HG02870 (cell line): ENCODE measurements around the gene DIP2C.

ENCODE experiments used
- ATAC-seq: cut with Tn5 transposase; IDR thresholded peaks from one replicate; pipeline ENCODE4 v1.9.1; 2021; ENCODE audit warnings: mild to moderate bottlenecking, moderate library complexity; ENCODE audit not compliant: unreplicated experiment

Gene DIP2C

GRCh38 chr10:387909-388660 lies 301.4 kb downstream of the DIP2C start:
- ATAC-seq: no peak

DNA sequence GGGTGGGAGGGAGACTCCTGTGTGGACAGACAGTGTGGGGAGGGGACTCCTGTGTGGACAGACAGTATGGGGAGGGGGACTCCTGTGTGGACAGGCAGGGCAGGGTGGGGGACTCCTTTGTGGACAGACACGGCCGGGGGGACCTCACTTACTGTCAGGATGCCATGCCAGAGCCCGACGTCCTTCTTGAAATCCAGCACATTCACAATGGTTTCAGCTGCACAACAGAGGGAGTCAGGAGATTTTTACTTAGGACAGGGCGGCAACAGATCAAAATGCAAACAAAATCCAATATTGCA lies 301.9 kb downstream of the DIP2C start:
- ATAC-seq: no peak

GRCh38 chr10:386771-387592 lies 302.5 kb downstream of the DIP2C start:
- no peak for ATAC-seq

- ATAC-seq: no peak
These were observed 303.7 kb downstream of the DIP2C start for GRCh38 chr10:385571-386300.

DNA sequence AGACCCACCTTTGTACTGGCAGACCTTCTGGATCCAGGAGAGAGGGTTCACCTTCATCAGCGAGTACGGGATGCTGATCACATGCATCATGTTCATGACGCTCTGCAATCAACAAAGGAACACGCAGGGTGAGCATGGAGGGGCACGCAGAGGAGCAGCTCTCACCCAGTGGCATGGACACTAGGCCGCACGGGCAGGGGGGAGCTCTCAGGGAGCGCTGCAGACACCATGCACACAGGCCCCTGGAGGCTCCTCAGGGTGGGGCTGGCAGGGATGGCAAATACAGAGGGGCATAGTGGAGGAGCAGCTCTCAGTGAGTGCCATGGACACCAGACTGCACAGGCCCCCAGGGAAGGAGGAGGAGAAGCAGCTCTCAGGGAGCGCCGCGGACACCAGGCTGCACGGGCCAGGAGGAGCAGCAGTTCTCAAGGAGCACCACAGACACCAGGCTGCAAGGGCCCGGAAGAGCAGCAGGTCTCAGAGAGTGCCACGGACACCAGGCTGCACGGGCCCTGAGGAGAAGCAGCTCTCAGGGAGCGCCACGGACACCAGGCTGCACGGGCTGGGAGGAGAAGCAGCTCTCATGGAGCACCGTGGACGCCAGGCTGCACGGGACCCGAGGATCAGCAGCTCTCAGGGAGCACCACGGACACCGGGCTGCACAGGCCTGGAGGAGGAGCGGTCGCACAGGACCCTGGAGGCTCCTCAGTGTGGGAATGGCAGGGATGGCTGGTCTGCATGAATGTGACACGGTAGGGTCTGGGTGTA lies 304.7 kb downstream of the DIP2C start:
- no peak for ATAC-seq

DNA sequence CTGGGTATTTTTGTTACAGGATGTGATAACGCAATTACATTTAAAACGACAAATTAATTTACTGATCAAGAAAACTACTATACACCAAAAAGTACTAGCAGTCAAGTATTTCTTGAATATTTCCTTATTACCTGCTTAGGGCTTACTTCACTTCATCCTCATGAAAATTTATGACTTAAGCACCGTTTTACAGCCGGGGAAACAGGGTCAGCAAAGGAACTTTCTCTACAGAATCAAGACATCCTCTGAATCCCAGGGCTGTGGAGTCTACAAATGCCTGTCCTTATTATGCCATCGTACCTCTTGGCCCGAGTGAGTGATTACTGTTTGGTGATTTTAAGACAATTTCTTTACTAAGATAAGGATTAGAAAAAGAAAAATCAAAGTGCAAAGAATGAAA lies 305.9 kb downstream of the DIP2C start:
- ATAC-seq: no peak

GRCh38 chr10:381805-382204 lies 307.7 kb downstream of the DIP2C start:
- no peak for ATAC-seq

DNA sequence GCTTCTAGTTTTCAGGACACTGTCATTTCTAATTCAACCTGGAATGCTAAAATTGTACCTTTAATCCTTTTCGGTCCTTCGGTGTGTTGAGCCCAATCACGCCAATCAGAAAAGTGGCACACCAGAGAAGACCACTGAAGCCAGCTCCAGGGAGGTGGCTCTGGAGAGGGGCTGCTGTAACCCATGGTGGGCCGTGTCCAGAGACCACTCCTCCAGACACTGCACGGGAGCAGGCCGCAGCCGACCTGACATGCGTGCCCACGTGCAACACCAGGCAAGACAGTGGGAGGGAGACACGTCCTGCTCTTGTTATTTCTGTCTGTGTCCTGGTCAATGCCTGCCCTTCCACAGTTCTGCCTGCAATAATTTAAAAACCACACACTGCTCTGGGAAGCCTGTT lies 308.1 kb downstream of the DIP2C start:
- no peak for ATAC-seq

DNA sequence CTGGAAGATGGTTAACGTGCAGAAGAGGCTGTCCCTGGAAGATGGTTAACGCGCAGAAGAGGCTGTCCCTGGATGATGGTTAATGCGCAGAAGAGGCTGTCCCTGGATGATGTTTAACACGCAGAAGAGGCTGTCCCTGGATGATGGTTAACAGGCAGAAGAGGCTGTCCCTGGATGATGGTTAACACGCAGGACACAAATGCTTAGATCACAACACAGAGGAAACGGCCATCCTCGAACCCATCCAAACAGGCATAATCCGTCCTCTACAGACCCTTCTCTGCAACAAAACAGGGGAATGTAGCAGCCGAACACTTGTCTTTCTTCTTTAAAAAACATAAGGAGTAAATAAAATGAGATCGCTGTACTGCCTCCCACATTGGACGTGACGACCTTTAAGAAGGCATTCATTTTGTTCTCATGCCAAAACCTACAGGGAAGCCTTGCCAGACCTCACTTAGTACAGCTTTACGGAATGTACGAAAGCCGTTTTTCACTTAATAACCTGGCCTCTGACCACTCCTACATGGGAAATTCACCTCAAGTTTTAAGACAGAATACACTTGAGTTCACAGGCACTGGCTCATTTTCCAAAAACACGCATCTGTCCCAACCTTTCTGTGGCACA lies 309.0 kb downstream of the DIP2C start:
- no peak for ATAC-seq

GRCh38 chr10:378930-379704 lies 310.4 kb downstream of the DIP2C start:
- ATAC-seq: no peak

DNA sequence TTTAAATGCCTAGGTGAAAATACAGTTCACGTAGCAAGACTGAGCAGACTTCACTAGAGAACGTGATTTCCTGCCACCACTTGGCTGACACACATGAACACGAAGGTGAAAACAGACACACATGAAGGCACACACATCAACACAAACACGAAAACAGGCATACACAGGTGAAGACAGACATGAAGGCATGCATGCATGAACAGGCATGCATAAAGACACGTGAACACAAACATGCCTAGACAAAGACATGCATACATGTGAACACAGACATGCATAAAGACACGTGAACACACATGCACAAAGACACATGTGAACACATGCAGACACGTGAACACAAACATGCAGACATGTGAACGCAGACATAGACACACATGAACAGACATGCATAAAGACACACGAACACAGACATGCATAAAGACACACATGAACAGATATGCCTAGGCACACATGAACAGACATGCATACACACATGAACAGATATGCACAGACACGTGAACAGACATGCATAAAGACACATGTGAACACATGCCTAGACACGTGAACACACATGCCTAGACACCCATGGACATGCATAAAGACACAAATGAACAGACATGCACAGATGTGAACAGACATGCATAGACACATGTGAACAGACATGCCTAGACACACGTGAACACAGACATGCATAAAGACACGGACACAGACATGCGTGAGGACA lies 311.1 kb downstream of the DIP2C start:
- no peak for ATAC-seq

DNA sequence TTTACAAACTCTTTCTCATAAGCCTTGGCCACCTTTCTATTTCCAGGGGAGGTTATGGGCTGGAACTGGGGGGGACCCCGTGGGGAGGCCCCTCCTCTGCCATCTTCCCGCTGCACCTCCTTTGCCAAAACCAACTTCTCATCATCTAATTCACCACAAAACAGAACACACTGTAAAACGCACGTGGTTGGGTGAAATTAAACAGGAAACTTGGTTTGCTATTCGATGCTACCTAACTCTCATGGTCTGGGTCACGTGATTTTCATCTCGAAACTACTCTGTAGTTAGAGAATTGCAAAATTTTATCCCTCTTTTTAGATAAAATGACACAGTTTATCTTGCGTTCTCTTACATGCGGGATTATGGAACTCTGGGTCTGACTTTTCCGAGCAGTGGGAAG lies 312.2 kb downstream of the DIP2C start:
- no peak for ATAC-seq

DNA sequence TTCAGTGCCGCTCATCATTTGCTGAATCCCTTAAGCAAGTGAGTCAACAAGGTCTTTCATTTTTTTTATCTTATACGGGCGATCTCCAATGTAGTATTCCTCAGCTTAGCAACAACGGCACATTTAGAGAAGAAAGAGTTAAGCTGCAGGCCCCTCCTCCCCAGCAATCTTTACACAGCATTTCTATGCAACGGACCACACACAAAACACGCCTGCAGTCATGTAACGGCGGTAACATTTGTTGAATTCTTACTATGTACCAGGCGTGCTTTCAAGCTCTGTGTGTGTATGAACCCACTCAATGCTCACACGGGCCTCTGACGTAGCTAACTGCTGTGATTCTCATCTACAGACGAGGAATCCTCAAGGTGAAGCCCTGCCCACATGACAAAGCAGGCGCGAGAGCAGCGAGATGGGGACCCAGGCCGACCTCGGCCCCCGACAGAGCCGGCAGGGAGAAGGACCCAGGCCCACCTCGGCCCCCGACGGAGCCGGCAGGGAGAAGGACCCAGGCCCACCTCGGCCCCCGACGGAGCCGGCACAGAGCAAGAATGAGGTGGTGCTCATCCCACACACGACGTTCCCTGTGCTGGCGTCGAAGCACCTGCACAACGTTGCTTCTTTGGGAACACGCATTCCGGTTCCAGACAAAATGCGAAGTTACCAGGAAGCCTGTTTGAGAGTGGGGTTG lies 313.5 kb downstream of the DIP2C start:
- no peak for ATAC-seq

DNA sequence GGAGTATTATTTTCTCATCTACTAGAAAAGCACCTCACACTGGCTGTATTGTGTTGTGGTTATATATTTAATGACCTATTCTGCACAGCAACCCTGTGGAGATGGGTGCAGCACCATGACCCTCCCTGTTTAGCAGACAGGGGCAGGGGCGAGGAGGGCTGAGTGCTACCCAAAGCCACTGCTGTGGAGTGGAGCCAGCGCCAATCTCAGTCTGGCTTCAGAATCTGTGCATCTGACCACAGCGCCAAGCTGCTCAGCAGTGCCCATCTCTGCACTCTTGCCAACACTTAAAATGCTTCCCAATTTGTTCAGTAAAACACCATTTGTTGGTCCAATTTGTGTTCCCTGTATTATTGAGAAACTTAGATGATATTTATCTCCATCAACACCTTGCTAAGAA lies 315.1 kb downstream of the DIP2C start:
- ATAC-seq: no peak

DNA sequence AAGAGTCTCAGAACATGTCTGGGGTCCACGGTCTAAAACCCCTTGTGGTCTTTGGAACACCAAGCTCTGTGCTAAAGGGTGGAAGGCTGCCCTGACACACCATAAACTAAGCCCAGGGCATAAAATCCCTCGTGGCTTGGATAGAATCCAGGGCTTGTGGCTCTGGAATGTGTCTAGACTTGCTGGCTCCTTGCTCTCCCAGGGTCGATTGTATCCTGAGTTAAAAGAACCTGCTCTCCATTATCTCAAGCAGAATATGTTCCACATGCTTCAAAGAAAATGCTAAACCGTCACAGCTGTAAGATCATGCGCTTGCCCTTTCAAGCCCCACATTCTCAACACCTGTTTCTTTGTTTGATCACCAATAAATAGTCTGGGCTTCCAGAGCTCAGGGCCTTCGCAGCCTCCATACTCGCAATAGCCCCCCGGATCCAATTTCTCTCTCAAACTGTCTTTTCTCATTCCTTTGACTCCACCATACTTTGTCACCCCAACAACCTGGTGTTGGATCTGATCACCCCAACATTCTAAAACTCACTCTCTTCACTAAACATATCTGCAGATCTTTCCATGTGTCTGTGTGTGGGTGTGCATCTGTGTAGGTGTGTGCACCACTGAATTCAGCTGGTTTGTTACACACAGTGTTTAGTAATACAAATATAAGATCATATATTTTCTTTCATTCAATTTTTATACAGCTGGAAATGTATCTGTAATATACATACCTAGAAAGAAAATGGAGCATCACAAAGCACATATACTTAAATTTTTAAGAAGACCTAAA lies 315.8 kb downstream of the DIP2C start:
- no peak for ATAC-seq

GRCh38 chr10:373015-373414 lies 316.5 kb downstream of the DIP2C start:
- no peak for ATAC-seq

DNA sequence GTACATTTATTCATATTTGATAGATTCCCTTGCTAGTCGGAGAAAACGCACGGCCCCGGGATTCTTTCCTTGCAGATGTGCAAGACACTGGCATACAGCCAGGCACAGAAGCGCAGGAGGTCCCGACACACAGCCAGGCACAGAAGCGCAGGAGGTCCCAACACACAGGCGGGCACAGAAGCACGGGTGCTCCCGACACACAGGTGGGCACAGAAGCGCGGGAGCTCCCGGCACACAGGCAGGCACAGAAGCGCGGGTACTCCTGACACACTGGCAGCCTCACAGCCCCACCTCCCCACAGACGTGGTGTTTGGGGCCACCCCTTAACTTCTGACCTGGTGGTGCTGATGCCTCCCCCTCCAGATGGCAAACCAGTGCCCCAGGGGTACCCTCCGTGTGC lies 316.9 kb downstream of the DIP2C start:
- no peak for ATAC-seq

DNA sequence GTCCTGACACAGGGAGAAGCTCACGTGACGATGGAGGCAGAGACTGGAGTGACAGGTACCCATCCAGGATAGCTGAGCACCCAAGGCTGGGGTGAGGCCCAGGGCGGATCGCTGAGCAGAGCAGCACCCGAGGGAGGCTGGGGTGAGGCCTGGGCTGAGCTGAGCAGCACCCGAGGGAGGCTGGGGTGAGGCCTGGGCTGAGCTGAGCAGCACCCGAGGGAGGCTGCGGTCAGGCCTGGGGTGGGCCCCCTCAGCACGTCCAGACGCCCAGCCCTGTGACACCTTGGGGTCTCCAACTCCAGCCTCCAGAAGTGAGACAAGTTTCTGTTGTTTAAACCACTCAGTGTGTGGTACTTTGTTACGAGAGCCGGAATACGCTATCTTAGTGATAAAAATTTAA lies 318.0 kb downstream of the DIP2C start:
- ATAC-seq: no peak
